Liver (tissue), 9 donors: ENCODE data around the gene PARN. TPM values are rescaled to one million over a fixed set of nuclear protein-coding genes. Genes with fewer than 3 reads are reported as not detected.

ENCODE experiments used
- DNase-seq: peaks from one replicate; pipeline ENCODE4 v3.0.0-alpha.2; 2017; ENCODE audit warnings: low spot score
- H3K27ac ChIP-seq, 2 donors: one replicate each; pipeline ENCODE4 v1.7.0; 2013; ENCODE audit warnings: inconsistent platforms in 2 of 2, low read length in 2 of 2, control low read depth in 1 of 2, low read depth in 1 of 2, mild to moderate bottlenecking in 1 of 2
- H3K27me3 ChIP-seq, 4 donors: one replicate each; pipeline versions ENCODE4 v1.6.1 to v1.7.0; 2013; ENCODE audit warnings: low read length in 3 of 4, inconsistent platforms in 1 of 4, mild to moderate bottlenecking in 1 of 4, moderate library complexity in 1 of 4; ENCODE audit not compliant: control insufficient read depth in 4 of 4, insufficient read depth in 4 of 4
- H3K36me3 ChIP-seq, 4 donors: one replicate each; pipeline versions ENCODE4 v1.6.1 to v1.7.0; 2013; ENCODE audit warnings: low read length in 3 of 4, mild to moderate bottlenecking in 3 of 4, low read depth in 1 of 4, moderate library complexity in 1 of 4; ENCODE audit not compliant: control insufficient read depth in 4 of 4, insufficient read depth in 3 of 4
- H3K4me1 ChIP-seq, 4 donors: one replicate each; pipeline versions ENCODE4 v1.6.1 to v1.7.0; 2013; ENCODE audit warnings: low read length in 3 of 4, mild to moderate bottlenecking in 3 of 4, moderate library complexity in 1 of 4; ENCODE audit not compliant: control insufficient read depth in 4 of 4, insufficient read depth in 4 of 4
- H3K4me3 ChIP-seq, 3 donors: one replicate each; pipeline versions ENCODE4 v1.6.1 to v1.7.0; 2013; ENCODE audit warnings: low read length in 3 of 3, control low read depth in 1 of 3, low read depth in 1 of 3, mild to moderate bottlenecking in 1 of 3
- H3K9ac ChIP-seq, 2 donors: one replicate each; pipeline ENCODE4 v1.7.0; 2013; ENCODE audit warnings: low read length in 2 of 2, mild to moderate bottlenecking in 2 of 2, moderate library complexity in 2 of 2, control low read depth in 1 of 2, low read depth in 1 of 2
- H3K9me3 ChIP-seq, 4 donors: one replicate each; pipeline versions ENCODE4 v1.6.1 to v1.7.0; 2013; ENCODE audit warnings: low read length in 3 of 4; ENCODE audit not compliant: control insufficient read depth in 4 of 4
- ATF3 ChIP-seq: IDR thresholded peaks from 2 replicates; pipeline ENCODE4 v1.6.1; 2016; ENCODE audit warnings: antibody characterized with exemption
- CTCF ChIP-seq: fragments of 150-350 bp; IDR thresholded peaks from 2 replicates; pipeline ENCODE4 v1.5.1; 2017; ENCODE audit warnings: improper control_type of control experiment, low read depth, low read length; ENCODE audit not compliant: missing input control
- EGR1 ChIP-seq, 2 donors: IDR thresholded peaks; 2 replicates each; pipeline ENCODE4 v1.6.1; 2016 to 2018; ENCODE audit warnings: antibody characterized with exemption in 2 of 2, low read depth in 2 of 2
- FOXA1 ChIP-seq: IDR thresholded peaks from 2 replicates; pipeline ENCODE4 v1.6.1; 2016; ENCODE audit warnings: antibody characterized with exemption
- FOXA2 ChIP-seq: IDR thresholded peaks from 2 replicates; pipeline ENCODE4 v1.6.1; 2016; ENCODE audit warnings: antibody characterized with exemption
- GABPA ChIP-seq, 2 donors: IDR thresholded peaks in 1 of 2; conservative IDR thresholded peaks in 1 of 2; 2 replicates each; pipeline ENCODE4 v1.6.1; 2016; ENCODE audit warnings: antibody characterized with exemption in 2 of 2, mild to moderate bottlenecking in 1 of 2, moderate library complexity in 1 of 2
- HNF4A ChIP-seq, 2 donors: conservative IDR thresholded peaks; 2 replicates each; pipeline ENCODE4 v1.6.1; 2016; ENCODE audit warnings: antibody characterized with exemption in 2 of 2, mild to moderate bottlenecking in 2 of 2
- HNF4G ChIP-seq: IDR thresholded peaks from 2 replicates; pipeline ENCODE4 v1.6.1; 2016; ENCODE audit warnings: antibody characterized with exemption
- MAX ChIP-seq: IDR thresholded peaks from 2 replicates; pipeline ENCODE4 v1.6.1; 2016; ENCODE audit warnings: antibody characterized with exemption
- NR2F2 ChIP-seq: IDR thresholded peaks from 2 replicates; pipeline ENCODE4 v1.6.1; 2016; ENCODE audit warnings: antibody characterized with exemption
- RAD21 ChIP-seq, 2 donors: IDR thresholded peaks; 2 replicates each; pipeline ENCODE4 v1.6.1; 2016; ENCODE audit warnings: antibody characterized with exemption in 2 of 2, mild to moderate bottlenecking in 2 of 2
- REST ChIP-seq: IDR thresholded peaks from 2 replicates; pipeline ENCODE4 v1.6.1; 2016; ENCODE audit warnings: antibody characterized with exemption, mild to moderate bottlenecking
- RXRA ChIP-seq, 2 donors: IDR thresholded peaks; 2 replicates each; pipeline ENCODE4 v1.6.1; 2017 to 2018; ENCODE audit warnings: antibody characterized with exemption in 2 of 2, mild to moderate bottlenecking in 1 of 2
- SP1 ChIP-seq: IDR thresholded peaks from 2 replicates; pipeline ENCODE4 v1.6.1; 2018; ENCODE audit warnings: antibody characterized with exemption, mild to moderate bottlenecking
- TAF1 ChIP-seq: conservative IDR thresholded peaks from 2 replicates; pipeline ENCODE4 v1.6.1; 2016; ENCODE audit warnings: antibody characterized with exemption, mild to moderate bottlenecking
- YY1 ChIP-seq: IDR thresholded peaks from 2 replicates; pipeline ENCODE4 v1.6.1; 2016; ENCODE audit warnings: antibody characterized with exemption, mild to moderate bottlenecking
- ZBTB33 ChIP-seq: IDR thresholded peaks from 2 replicates; pipeline ENCODE4 v1.6.1; 2016; ENCODE audit warnings: antibody characterized with exemption
- WGBS: extraction: QIAGEN DNeasy Blood & Tissue Kit; methylation state at CpG from one replicate; pipeline ENCODE4 v1.1.7; 2013; 5-methylcytosine and 5-hydroxymethylcytosine counted together
- polyA plus RNA-seq, 2 donors: library from polyadenylated mRNA; stranded (reverse) in 1 of 2; unstranded in 1 of 2; fragments of 200-250 nt in 1 of 2; fragments of >200 nt in 1 of 2; fragmentation: Nextera tagmentation in 1 of 2; extraction: Ambion mirVana in 1 of 2; gene quantifications; one replicate each; pipeline versions ENCODE4 v1.2.1 to v1.2.3, GENCODE V29; 2013 to 2015
- total RNA-seq, 2 donors: library from RNA; depleted of rRNA; stranded (reverse); fragments of >200 nt; gene quantifications; one replicate each; pipeline ENCODE4 v1.2.3, GENCODE V29; 2014
- donor health status: healthy.
- donor health status: healthy.
- donor health status: healthy.
- donor health status: healthy.
- donor health status: healthy.

PARN gene
- total and polyA plus RNA-seq, 4 donors: 7.9 to 19.7 (median 9.7) TPM

- no peak for TF ChIP-seq ATF3
Measured at GRCh38 chr16:14495213-14496046, 134.6 kb downstream of the PARN start (continued).

GRCh38 chr16:14494396-14494966, 135.6 kb downstream of the PARN start:
- H3K4me1 ChIP-seq: peaks cover 0 to 9% (median 3%) of the 10 kb centered on the region in 4 donors
- H3K4me3 ChIP-seq: no peak overlapping the region
- no peaks in the 10 kb centered on the region for H3K9me3 ChIP-seq
- no peaks in the 10 kb centered on the region for H3K27me3 ChIP-seq
- no peak overlapping the region for H3K9ac ChIP-seq
- no peak for DNase-seq
- TF ChIP-seq REST: no peak
- no peak for TF ChIP-seq YY1
- no peak for TF ChIP-seq MAX
- TF ChIP-seq ZBTB33: no peak
- TF ChIP-seq GABPA (IDR thresholded peaks at IDR 0.05 in 1 of 2, conservative IDR thresholded peaks at IDR 0.05 in 1 of 2): no peak
- TF ChIP-seq HNF4A (conservative IDR thresholded peaks at IDR 0.05): no peak
- TF ChIP-seq TAF1: no peak
- no peak for TF ChIP-seq FOXA1
- no peak for TF ChIP-seq SP1
- no peak for TF ChIP-seq CTCF
- TF ChIP-seq ATF3: no peak
- no peak for TF ChIP-seq HNF4G
- no peak for TF ChIP-seq NR2F2
- no peak for TF ChIP-seq EGR1 (IDR thresholded peaks at IDR 0.05; ENCODE audit: low read depth in 2 of 2)
- TF ChIP-seq RAD21 (IDR thresholded peaks at IDR 0.05): no peak
- TF ChIP-seq FOXA2: no peak
- TF ChIP-seq RXRA (IDR thresholded peaks at IDR 0.05): no peak
- WGBS: 96% methylated on average over 12 of the region's 12 CpGs
- no peak overlapping the region for H3K27ac ChIP-seq
- H3K36me3 ChIP-seq: no peaks in the 10 kb centered on the region
